GM12872 (cell line): ENCODE measurements around the gene GIMAP6.

Experiments used
- TF ChIP-seq, protein P1 (sequence below): IDR thresholded peaks from 3 replicates; pipeline ENCODE4 v1.5.1; 2011; ENCODE audit warnings: low read depth, mild to moderate bottlenecking, low read length, moderate library complexity; ENCODE audit not compliant: insufficient read depth

The GIMAP6 gene

DNA sequence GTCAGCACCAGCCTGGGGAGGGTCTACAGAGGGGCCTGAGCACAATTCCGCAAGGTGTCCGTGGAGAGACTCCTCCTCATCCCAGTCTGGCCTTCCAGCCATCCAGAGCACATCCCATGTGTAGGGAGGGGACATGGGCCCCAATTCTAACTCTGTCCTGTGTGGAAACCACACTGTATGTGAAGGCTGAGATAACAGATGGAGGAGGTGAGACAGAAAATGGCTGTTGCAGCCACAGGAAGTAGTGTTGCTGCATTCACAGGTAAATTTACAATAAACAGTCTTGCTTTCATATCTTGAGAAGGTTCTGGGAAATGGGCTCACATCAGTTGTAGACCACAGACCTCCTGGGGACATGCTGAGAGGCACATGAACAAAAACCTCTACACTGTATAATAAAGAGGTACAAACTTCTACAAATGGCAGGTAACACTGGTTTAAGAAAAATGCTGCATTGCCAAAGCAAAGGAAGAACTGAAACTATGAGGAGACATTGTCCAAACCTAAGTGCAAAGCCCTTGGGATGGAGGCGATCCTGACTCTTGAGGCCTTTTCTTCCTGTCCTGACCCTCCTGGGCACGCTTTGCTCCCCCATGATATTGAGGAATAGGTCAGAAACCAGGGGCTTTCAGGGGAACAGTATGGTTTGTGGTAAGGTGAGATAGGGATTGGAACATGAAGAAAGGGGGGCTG lies 31.8 kb upstream of the GIMAP6 start:
- TF ChIP-seq, protein P1, sequence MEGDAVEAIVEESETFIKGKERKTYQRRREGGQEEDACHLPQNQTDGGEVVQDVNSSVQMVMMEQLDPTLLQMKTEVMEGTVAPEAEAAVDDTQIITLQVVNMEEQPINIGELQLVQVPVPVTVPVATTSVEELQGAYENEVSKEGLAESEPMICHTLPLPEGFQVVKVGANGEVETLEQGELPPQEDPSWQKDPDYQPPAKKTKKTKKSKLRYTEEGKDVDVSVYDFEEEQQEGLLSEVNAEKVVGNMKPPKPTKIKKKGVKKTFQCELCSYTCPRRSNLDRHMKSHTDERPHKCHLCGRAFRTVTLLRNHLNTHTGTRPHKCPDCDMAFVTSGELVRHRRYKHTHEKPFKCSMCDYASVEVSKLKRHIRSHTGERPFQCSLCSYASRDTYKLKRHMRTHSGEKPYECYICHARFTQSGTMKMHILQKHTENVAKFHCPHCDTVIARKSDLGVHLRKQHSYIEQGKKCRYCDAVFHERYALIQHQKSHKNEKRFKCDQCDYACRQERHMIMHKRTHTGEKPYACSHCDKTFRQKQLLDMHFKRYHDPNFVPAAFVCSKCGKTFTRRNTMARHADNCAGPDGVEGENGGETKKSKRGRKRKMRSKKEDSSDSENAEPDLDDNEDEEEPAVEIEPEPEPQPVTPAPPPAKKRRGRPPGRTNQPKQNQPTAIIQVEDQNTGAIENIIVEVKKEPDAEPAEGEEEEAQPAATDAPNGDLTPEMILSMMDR: no peak

GRCh38 chr7:150660939-150661613 lies 28.9 kb upstream of the GIMAP6 start:
- TF ChIP-seq, protein P1: no peak

- TF ChIP-seq, protein P1: no peak
These were observed 25.3 kb upstream of the GIMAP6 start for GRCh38 chr7:150657526-150657925.

- TF ChIP-seq, protein P1: no peak
These were observed 23.9 kb upstream of the GIMAP6 start for GRCh38 chr7:150656047-150656446.

DNA sequence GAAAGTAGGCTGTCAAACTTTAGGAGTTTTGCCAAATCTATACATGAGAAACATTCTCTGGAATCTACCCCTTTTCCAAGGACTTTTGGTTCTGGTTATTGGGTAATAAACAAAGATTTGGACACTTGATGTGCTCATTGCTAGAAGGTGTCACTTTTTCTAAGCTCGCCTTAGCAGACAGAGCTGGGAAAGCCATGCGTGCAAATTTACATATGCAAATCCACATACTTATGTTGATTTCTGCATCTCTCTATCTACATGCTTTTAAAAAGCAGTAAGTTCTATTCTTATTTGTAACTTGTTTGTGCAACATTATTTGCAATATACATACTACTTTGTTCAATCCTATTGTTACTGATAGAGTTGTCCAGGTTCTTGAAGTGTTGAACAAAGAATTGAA lies 22.5 kb upstream of the GIMAP6 start:
- TF ChIP-seq, protein P1: no peak

- TF ChIP-seq, protein P1: no peak
These were observed 16.8 kb upstream of the GIMAP6 start for GRCh38 chr7:150649080-150649385.

- TF ChIP-seq, protein P1: no peak
These were observed 16.3 kb upstream of the GIMAP6 start for GRCh38 chr7:150648353-150649079.
